Stimulated activated naive CD4-positive, alpha-beta T cell treated with Interleukin-2 at 50 U/mL for 16 hours (primary cell): ENCODE results near the gene PODXL.
A peak's percentile ranks its signal among the peaks of the same experiment; 100 is the strongest.
"Not testable (repeated sequence)": the region's sequence is repeated elsewhere in the genome, so short reads cannot be mapped to it uniquely, and the experiment has no call there.

Experiments
- DNase-seq: peaks from one replicate; lab custom pipeline; 2025; lab: John Stamatoyannopoulos, UW

The PODXL gene

DNA sequence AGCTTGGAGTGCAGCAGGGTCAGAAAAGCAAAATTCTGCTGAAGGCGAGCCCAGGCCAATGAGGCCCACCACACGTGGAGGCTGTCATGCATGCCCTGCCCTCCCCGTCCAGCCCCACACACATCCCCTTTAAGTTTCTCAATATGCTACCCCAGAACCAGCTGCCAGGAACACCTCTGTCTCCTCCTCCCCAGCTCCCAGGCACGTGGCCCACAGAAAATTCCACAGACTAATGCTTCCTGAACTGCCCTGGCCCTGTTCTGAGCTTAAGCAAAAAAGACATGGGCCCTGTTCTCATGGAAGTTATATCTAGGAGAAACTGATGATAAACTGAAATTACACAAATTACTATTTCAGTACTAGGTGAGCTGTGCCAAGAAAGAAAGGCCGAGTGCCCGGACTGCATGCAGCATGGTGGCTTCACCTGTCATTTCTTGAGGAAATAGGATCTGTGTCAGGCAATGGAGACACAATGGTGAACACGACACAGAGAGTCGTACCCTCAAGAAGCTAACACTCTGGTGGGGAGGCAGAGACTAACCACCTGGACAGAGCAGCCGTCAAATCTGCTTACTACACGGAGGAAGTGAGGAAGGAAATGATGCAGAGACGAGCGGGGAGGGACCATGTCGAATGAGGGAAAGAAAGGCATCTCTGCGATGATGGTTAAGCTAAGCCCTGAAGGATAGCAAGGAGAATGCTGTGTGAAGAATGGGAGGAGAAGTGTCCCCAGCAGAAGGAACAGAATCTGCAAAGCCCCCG lies 44.5 kb downstream of the PODXL start:
- no peak for DNase-seq

DNA sequence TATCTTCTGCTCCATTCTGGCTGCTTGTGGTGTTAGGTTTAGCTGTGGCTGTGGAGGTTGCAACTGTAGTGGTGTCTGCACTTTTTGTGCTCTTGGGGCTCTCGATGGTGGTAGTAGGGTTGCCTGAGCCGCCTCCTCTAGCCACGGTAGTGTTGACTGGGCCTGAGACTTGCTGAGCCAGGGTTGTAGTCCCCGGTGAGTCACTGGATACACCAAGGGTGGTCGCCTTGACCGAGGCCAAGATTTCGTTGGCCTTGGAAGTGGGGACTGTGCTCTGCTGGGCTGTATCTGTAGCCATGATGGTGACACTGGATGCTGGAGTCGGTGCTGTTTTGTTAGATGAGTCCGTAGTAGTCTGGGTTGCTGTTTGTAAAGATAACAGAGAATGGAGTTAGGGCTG lies 45.4 kb downstream of the PODXL start:
- no peak for DNase-seq

DNA sequence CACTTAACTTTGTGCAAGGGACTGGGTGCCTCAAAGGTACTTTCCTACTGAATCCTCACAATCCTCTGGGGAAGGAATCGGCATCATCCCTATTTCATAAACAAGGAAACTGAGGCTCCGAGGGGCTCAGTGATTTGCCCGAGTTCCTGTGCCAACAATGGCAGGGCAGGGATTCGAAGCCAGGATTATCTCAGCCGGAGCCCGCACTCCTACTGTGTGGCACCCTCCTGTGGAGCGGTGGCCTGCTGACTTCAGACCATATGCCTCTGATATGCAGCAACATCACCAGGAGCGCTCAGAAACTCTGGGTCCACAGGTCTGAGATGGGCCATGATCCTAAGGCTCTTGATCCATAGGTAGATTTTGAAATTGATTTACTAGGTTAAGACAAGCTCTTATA lies 46.6 kb downstream of the PODXL start:
- no peak for DNase-seq

DNA sequence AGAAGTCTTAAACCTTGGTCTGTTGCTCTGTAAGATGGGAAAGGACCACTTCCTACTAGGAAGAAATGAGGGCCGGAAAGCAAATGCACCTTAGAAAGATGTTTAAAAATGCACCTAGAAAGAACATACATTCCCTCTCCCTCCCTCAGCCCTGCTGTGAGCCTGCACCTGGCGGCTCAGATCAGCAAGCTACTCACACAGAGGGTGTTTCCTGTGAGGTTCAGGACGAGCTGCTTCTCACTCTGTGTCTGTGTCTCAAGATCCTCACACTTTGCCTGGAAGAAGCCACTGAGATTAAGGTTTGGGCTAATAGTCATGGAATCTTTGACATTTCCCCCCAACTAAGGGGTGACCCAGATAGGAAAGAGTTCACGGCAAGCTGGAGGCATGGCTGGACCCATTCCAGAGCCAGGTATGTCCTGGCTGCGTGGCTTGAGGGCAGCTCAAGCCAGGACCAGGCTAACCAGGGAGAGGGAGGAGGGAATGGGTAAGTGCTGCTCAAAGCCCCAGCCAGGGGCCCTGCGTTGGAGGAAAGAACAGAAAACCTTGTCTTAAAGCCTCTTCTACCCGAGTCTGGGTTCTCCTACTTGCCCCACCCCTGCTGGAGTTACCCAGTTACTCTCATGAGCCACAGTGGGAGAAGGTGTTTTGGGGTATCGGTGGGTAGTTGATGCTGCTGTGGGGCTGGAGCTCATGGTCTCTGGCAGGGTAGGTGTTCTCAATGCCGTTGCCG lies 47.5 kb downstream of the PODXL start:
- DNase-seq = no peak

DNA sequence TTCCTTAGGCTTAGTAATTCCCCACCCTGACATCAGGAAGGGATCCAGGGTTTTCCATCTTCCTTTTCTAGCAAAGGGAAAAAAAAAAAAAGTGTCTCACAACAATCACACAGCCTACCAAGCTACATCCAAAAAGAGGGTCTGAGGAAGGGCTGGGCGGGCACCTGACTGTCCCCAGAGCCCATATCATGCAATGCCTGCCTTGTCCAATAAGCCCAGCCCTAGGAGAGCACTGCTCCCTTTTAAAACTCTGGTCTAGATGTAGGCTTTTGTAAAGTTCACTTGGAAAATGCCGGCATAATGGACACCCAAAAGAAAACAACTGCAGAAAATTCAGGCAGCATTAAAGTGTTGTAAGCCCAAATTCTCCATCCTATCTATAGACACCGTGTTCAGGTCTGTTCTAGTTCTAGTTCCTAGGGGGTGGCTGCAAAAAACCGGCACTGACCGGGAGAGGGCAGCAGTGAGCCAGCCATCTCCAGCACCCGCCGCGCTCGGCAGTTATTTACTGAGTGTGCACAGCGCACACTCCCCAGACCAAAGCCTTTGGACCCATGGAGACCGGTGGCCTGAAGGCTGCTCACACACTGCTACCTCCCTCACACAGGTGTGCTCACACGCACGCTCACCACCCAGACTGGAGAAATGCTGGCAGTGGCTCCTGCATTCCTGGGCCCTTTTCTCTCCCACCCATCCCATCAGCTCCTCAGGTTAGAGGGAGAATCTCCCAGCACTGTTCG lies 48.7 kb downstream of the PODXL start:
- DNase-seq = peak; percentile 73

DNA sequence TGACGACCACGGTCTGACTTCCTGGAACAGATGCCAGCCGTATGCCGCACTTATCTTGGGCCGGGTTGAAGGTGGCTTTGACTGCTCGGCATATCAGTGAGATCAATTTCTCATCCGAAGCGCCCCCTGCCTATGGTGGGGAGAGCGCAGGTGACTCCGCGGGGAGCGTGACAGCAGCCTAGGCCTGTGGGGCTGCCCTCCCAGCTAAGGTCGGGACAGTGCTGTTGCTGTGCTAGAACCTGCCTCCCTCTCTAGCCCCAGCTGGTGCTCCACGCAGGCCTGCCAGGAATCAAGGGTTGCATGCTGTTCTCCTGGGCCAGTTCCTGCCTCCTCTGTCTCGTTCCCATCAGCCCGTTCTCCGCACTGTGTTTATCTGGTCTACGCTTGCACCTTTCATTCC lies 49.8 kb downstream of the PODXL start:
- DNase-seq = no peak

DNA sequence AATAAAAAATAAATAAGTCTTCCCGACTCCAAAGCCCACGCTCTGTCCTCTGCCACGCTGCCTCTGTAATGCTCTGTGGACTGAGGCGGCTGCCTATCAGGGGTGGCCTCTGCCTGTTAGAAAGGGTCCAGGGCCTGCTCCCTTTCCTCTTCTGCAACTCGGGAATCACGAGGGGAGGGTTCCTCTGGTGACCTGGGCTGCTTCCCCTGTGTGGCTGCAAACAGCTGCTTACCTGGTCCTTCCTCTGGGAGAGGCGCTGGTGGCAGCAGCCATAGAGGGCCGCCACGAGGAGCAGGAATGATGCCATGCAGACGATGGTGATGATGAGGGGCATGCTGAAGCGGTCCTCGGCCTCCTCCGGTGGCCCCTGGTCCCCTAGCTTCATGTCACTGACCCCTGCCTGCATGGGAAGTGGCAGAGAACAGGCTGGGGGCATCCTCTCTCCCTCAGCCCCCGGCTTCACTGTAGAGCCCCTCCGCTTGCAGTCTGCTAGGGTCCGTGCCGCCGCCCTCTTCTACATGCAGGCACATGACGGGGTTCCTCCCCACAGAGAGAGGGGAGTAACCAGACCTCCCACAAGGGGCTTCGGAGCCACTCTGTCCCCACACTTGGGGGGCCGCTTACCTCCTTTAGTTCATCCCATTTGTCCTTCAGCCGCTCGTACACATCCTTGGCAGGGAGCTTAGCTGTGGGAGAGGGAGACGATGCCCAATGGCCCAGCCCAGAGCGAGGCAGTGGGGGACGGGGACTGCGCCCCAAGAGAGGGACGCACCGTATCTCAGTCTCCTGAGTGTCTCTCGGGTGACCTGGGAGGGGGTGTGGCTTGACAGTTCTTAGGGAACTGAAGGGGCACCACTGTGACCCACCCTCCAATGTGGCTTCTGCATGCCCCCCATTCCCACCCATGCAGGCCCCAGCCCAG lies 50.5 kb downstream of the PODXL start:
- DNase-seq = no peak

DNA sequence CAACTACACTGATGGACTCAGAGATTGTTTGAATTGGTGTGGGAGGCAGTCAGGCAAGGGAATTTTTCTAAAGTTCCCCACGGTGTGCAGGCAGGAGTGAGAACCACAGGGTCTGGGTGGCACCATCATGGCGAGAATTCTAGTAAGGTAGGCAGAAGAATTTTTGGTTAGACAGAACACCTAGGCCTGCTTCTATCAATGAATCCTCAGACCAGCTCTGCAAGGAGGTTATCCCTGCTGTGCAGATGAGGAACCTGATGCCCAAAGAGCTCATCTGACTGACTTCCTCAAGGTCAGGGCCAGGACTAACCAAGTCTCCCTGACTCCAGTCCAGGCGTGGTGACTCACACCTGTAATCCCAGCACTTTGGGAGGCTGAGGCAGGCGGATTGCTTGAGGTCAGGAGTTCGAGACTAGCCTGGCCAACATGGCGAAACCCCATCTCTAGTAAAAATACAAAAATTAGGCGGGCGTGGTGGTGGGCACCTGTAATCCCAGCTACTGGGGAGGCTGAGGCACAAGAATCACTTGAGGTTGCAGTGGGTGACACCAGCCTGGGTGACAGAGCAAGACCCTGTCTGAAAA lies 51.3 kb downstream of the PODXL start:
- DNase-seq = not testable (repeated sequence)

DNA sequence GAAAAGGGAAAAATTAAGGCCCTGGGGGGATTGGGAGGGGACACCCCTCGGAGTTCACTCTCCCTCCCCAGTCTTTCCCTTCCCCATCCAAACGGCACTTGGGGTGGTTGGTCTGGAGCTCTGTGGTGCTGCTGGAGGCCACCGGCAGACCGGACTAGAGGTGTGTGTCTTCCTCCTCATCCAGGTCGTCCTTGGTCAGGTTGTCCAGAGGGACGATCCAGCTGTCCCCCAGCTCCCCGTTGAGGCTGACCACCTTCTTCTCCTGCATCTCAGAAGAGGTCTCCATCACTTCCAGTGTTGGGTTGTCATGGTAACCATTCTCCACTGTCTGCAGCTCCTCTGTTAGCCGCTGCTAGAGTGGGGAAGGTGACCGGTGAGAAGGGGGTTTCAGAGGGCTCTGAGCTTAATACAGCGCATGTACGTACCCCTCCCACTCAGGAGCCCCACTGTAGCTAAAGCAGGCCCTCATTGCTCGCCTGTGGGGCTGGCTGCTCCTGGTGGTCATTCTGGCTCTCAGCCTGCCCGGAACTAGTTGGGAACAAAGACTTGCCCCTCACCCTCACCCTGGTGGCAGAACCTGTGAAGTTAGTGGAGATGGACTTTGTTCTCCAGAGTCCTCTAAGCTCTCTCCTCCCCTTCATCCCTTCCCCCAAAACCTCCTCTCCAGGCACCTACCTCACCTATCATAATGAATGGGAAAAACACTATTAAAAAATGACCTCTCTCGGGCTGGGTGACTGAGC lies 52.1 kb downstream of the PODXL start:
- DNase-seq = no peak

DNA sequence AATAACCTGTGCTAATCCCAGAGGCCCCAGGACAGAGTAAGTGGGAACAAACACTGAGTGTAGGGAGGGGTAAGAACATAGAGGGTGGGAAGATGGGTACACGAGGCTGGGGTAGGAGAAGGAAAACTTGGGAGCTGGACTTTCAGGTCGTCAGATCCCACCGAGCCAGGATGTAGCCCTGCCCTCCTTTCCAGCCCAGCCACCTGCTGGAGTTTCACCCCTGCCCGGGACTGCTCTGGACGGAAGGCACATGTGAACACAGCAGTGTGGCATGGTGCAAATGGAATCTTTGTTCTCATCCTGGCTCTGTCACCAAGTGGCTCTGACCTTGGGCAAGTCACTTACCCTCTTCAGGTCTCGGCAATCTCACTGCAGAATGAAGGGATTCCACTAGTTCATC lies 52.8 kb downstream of the PODXL start:
- no peak for DNase-seq

DNA sequence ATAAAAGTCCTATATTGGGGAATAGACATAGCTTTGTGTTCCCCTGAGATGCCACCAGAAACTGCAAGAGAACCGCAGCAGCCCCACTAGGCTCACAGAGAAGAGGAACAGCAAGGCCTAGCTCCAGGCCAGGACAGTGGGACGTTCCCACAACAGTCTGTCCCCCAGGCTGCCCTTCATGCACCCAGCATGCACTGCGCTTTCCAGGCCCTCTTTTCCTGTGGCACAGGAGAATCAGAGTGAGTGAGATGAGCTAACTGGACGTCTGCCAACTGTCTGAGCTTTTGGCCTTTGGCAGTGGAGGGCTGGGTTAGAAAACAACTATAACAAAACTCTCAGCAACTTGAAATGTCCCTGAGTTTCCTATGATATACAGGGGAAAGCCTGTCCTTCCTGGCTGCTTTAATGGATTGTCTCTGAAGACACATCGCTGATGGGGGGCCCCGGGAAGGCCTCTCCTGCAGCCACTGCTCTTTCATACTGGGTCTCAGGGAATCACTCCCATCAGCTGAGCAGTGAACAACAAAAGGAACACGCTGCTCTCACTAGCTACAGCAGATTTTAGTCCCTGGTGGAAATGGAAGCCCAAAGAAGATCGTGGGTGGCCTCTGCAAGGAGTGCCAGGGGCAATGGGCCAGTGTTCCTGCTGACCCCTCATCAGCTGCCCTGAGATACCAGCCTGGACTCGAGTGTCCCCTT lies 53.5 kb downstream of the PODXL start:
- no peak for DNase-seq

DNA sequence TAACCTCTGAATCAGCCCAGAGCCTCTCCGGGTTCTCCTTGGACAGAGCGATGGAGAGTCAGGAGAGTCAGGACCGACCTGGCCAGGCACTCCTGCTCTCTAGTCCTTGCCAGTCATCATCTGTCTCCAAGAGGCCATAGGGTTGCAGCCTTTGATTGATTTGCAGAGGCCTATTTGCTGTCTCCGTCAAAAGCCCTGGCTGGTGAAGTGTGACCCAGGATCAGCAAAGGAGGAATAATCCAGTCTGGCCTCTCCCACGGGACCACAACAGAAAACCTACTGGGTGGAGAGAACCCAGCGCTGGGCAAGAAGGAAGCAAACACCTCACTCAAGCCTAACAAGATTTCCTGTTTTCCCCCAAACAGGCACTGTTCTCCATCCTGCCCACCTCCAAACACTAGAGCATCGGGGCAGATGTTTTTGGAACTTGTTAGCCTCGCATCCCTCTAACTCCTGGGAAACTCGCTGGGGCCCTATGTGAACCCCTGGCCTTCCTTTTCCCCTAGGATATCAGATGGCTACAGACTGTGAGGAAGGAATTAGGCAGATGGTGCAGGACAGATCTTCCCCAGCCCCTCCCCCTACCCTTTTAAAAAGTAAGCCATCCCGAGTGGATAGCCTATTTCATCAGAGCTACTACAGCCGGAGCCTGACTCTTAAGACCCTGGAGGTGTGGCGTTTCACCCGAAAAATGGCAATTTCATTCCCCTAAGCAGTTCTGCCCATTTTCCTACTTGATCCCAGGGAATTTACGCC lies 54.3 kb downstream of the PODXL start:
- DNase-seq = no peak

DNA sequence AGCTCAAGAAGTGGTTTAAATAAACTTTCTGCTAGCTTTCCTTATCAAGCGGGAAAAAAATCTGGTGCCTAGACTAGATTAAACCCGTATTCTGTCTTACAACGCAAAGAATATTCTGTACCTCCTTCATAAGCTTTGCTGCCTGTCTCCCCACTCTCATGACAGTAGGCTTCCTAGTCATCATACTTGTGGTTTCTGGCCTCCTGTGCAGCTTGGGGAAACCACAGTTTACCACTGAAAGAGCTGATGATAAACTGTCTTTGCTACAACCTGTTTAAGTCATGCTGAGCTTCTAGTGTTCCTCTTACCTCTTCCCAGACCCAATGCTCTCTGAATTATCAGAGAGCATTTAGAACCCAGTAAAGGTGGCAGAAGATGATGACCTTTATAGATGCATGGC lies 55.0 kb downstream of the PODXL start:
- peak; percentile 10 for DNase-seq

DNA sequence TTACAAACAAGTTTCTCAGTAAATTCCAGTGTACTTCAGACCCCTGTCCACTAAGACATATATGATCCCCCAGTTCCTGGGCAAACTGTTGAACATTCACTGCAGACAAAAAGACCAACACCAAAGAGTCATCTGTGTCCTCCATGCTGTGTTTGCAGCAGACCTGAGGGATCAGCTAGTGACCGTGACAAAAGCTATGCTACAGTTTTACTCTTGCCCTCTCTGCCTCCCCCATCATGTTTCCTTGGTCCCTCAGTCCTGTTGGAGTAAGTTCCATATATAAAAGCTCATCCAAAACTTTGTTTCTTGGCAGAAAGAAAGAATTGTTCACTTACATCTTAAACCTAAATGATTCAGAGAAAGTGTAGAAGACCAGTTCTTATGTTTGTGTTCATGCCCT lies 56.1 kb downstream of the PODXL start:
- no peak for DNase-seq

DNA sequence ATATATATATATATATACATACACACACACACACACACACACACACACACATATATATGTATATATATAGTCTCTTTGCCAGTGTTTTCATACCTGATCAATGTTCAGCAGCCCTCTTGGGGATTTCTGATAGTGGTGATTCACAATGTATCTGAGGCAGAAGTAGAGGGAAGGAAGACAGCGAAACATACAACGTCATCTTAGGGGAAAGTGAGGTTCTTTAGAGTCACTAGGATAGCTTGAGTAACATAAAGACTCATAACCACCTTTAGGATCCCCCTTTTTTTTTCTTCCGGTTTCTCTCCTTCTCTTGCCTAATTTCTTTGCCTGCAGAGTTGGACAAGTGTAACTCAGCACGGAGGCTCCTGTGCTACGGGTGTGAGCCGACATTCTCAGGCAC lies 56.6 kb downstream of the PODXL start:
- no peak for DNase-seq

DNA sequence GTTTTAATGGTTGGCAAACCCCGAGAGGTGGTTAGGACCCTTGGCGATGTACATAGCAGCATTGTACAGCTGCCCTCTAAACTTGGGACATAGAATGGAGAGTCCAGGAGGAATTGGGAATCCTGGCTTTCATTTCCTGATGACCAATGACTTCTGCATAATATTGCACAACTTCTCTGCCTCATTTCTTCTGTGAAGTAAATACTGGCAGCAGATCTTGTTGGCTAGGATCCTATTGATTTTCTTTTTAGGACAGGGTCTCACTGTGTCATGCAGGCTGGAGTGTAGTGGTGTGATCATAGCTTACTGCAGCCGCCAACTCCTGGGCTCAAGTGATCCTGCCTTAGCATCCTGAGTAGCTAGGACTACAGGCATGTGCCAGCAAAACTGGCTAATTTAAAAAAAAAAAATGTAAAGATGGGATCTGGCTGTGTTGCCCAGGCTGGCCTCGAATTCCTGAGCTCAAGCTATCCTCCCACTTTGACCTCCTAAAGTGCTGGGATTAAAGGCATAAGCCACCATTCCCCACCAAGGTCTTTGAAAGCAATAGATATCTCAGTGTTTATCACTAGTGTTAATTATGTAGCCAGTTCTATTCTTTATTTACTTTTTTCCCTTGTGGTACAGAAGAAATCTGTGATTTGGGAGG lies 58.1 kb downstream of the PODXL start:
- DNase-seq = no peak

DNA sequence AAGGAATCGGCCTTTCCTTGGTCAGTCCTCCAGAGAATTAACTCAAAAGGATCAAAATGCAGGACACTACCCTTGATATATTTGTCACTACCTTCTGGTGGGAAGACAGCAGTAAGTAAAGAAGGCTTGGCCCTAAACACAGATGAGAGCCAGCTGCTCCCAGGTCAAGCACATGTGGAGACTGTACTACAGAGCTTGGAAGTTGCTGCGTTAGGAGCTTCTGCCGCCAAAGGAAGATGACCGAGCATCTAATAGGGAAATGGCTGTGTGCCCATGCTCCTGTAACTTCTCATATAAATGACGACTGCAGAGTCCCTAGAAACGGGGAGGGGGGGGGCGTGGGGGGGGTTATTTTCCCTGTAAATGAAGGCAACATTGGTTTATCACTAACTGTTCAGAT lies 59.0 kb downstream of the PODXL start:
- DNase-seq = no peak

DNA sequence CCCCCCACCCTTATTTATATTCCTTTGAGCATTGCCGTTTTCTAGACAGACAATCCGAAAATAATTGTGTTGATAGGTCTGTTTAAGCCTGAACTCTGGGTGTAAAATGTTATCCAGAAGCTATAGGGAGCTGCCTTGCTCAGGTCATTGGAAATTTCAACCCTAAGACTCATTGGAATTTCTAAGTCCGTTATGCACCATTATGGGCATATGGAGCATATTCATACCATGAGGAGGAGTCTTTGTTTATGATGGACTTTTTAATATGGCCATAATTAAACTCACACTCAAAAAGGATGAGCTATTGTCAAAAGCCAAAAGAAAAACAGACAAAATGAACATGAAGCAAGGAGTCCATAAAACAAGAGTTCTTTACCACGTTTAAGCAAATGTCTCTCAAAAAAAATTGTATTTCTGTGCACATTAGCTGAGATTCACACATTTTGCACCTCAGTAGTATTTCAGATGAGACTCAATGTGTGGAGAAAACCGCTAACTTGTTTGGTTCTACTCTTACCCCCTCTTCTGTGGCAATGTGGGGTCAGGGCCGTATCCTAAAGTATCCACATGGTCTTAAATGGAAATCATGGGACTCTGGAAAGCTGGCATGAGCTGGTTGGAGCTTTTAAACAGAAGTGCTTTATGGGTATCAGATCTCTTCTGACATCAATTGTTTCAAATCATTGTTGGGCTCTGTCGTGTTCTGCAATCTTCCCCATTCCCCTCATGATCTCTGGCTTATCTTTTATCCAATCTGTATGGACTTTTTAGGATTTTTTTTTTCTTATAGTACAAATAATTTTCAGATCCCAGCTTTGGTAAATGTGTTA lies 60.5 kb downstream of the PODXL start:
- DNase-seq = no peak
